ENCODE data around the gene RASAL2.

The RASAL2 gene

GRCh38 chr1:178408871-178409270, 315.0 kb downstream of the RASAL2 start:
- Mint-ChIP-seq H3K4me3 (no peak overlapping the region), H3K36me3 (ENCODE audit: low read depth) (peaks cover 3% of the 10 kb centered on the region), H3K27me3 (peaks cover 7% of the 10 kb centered on the region), H3K9me3 (peaks cover 13% of the 10 kb centered on the region), H3K4me1 (peaks cover 8% of the 10 kb centered on the region), H3K27ac (no peak overlapping the region)
- DNase-seq (no peak), ATAC-seq (no peak)

DNA sequence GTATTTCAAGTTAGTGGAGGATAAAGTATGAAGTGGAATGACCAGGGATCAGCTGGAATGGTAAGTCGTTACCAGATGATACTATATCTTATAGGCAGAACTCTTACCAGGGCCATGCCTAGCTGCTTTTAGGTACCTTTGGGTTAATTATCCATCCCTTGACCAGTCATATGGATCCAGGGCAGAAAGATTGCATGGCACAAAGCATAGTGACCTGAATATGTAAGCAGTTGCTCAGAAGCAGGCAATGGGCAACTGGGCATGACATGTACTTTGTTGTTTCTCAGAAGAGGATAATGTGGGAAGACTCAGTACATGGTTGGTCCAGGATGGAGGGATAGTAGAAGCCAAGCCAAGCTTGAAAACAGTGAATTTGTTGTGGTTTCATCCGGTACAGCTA, 315.6 kb downstream of the RASAL2 start:
- Mint-ChIP-seq H3K4me3 (no peak overlapping the region), H3K36me3 (ENCODE audit: low read depth) (peaks cover 3% of the 10 kb centered on the region), H3K4me1 (peaks cover 8% of the 10 kb centered on the region), H3K27ac (no peak overlapping the region), H3K9me3 (peaks cover 13% of the 10 kb centered on the region), H3K27me3 (peaks cover 7% of the 10 kb centered on the region)
- no peak for ATAC-seq
- no peak for DNase-seq

DNA sequence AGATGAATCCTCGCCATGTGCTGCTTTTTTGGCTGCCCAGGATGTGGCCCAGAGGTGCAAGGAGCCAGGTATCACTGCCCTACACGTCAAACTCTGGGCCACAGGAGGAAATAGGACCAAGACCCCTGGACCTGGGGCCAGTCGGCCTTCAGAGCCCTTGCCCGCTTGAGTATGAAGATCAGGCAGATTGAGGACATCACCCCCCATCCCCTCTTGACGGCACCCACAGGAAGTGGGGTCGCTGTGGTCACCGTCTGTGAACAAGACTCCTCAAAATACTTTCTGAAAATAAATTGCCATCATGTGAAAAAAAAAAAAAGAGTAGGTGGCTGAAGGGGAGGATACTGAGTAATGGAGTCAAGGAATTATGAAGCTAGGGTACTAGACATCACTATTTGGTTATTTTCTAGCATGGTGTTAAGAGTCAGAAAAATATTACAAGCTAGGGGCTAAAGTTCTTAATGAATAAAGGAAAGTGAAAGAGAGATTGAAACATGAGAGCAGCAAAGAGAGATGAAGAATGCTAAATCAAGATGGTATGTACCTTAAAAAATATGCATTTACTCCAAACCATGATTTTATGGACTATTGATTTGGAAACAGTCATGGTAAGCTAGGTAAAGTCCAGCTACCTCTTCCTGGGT, 318.0 kb downstream of the RASAL2 start:
- Mint-ChIP-seq H3K36me3 (ENCODE audit: low read depth) (peaks cover 3% of the 10 kb centered on the region), H3K27ac (no peak overlapping the region), H3K4me1 (peaks cover 8% of the 10 kb centered on the region), H3K27me3 (peaks cover 4% of the 10 kb centered on the region), H3K4me3 (no peak overlapping the region), H3K9me3 (peaks cover 9% of the 10 kb centered on the region)
- DNase-seq (no peak), ATAC-seq (no peak)

- Mint-ChIP-seq H3K4me3 (no peak overlapping the region), H3K27ac (no peak overlapping the region), H3K27me3 (peaks cover 4% of the 10 kb centered on the region), H3K9me3 (peaks cover 13% of the 10 kb centered on the region), H3K36me3 (ENCODE audit: low read depth) (peaks cover 3% of the 10 kb centered on the region), H3K4me1 (peaks cover 8% of the 10 kb centered on the region)
- DNase-seq (no peak), ATAC-seq (no peak)
These were observed 318.5 kb downstream of the RASAL2 start for GRCh38 chr1:178412400-178412770.

- ATAC-seq: no peak
- no peak for DNase-seq
- Mint-ChIP-seq H3K36me3 (ENCODE audit: low read depth) (no peaks in the 10 kb centered on the region), H3K9me3 (peaks cover 6% of the 10 kb centered on the region), H3K4me3 (no peak overlapping the region), H3K27me3 (no peaks in the 10 kb centered on the region), H3K27ac (no peak overlapping the region), H3K4me1 (peaks cover 2% of the 10 kb centered on the region)
These were observed 324.0 kb downstream of the RASAL2 start for GRCh38 chr1:178417858-178418257.

DNA sequence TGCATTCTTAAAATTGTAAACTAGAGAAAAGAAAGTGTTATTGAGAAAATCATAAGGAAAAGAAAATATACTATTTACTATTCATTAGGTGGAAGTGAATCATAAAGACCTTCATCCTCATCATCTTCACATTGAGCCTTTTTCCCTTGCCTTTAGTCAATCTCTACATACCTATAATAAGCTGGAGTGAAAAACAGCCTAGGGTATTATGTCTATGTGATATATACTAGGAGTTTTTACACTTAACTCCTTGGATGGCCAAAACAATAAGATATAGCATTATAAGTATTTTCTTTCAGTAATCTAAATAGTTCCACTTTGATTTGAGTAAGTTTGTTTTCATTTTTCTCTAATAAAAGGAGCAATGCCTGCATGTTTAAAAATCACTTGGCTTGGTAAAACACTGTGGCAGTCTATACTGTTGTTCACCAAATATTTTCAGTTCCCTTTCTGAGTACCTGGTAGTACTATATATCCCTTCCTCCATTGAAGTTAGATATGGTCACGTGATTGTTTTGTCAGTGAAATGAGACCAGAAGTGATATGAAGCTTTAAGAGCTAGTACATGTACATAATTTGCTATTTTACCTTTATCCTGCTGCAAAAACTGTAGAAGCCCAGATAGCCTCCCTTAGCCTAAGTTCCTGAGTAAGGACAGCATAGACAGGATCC, 324.5 kb downstream of the RASAL2 start:
- Mint-ChIP-seq H3K9me3 (peaks cover 6% of the 10 kb centered on the region), H3K4me3 (no peak overlapping the region), H3K4me1 (no peaks in the 10 kb centered on the region), H3K27me3 (peaks cover 4% of the 10 kb centered on the region), H3K36me3 (ENCODE audit: low read depth) (no peaks in the 10 kb centered on the region), H3K27ac (no peak overlapping the region)
- no peak for DNase-seq
- no peak for ATAC-seq

DNA sequence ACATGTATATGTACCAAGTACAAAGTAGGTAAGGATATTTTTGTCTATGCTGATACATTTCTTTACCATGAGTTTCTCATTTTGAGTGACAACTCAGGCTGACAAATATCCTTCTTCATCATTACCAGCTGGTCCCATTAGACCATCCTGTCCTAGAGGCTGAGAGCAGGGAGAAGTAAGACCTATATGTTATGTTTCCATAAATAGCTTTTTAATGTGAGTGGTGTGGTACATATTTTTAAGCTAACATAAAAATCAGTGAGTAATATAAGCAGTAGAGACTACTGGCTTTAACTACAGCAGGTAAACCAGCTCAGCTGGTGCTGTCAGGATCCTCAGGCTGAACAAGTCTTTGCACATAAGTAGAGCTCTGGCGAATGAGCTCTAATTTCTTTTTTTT, 340.5 kb downstream of the RASAL2 start:
- Mint-ChIP-seq H3K27ac (no peak overlapping the region), H3K36me3 (ENCODE audit: low read depth) (no peaks in the 10 kb centered on the region), H3K4me3 (no peak overlapping the region), H3K9me3 (no peaks in the 10 kb centered on the region), H3K27me3 (no peaks in the 10 kb centered on the region), H3K4me1 (no peaks in the 10 kb centered on the region)
- DNase-seq (no peak), ATAC-seq (no peak)

DNA sequence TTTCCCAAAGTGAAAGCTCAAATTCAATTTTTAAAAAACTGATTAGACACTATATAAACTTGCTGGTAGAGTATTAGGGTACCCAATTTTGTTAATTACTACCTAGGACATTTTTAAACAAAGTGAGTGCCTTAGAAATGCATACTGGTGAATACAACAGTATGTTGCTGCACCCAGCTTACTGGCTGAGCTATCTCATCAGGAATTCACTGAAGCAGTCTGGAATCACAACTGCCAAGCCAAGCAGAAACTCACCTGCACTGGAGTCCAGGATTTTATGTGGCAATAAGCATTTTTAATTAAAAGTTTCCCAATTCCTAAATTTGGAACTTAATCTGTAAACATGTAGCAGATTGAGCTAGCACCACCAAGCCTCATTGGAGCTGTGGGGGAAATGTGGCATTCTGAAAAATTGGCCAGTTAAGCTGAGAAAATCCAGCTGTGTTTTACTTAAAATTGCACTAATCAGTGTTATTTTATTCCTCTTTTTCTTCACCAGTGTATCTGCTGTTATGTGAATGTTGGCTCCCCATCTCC, 341.1 kb downstream of the RASAL2 start:
- Mint-ChIP-seq H3K4me1 (no peaks in the 10 kb centered on the region), H3K4me3 (no peak overlapping the region), H3K9me3 (no peaks in the 10 kb centered on the region), H3K27ac (no peak overlapping the region), H3K27me3 (no peaks in the 10 kb centered on the region), H3K36me3 (ENCODE audit: low read depth) (no peaks in the 10 kb centered on the region)
- no peak for DNase-seq
- ATAC-seq: no peak

DNA sequence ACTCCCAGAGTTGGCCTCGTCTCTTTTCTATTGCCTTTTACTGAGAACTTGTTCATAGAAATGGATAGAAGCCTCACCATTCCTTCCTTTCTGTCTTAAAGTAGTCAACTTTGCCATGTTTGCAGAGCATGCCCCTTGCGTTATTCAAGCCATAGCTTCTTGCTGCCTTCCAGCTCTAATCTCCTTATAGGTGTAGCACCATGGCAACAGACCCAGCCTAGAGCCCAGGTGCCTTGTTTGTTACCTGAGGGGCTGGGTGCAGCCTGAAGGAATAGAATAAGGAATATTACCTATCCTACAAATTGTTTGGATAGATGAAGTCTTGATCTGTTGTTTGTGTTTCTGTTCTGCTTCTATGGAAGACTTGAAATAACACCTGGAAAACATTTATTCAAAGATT, 343.0 kb downstream of the RASAL2 start:
- Mint-ChIP-seq H3K4me1 (no peaks in the 10 kb centered on the region), H3K9me3 (no peaks in the 10 kb centered on the region), H3K27me3 (no peaks in the 10 kb centered on the region), H3K36me3 (ENCODE audit: low read depth) (no peaks in the 10 kb centered on the region), H3K4me3 (no peak overlapping the region), H3K27ac (no peak overlapping the region)
- no peak for ATAC-seq
- no peak for DNase-seq

DNA sequence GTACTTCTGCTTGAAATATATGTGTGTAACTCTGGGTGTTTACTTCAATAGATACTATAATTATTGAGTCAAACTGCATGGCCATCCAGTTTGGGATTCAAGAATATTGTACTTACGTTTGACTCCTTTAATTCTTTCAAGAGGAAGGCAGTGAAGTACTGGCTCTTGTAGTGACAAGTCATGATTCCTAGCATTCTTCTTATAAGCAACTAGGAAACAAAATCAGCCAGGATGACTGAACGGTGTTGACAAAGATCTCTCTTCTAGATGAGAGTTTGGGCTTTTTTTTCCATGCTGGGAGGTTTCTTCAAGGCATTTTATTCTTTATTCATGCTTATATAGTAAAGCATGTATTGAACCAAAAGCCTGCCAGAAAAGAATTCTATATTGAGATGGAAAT, 344.5 kb downstream of the RASAL2 start:
- no peak for DNase-seq
- H3K27ac Mint-ChIP-seq: no peak overlapping the region
- no peak overlapping the region for H3K4me3 Mint-ChIP-seq
- H3K4me1 Mint-ChIP-seq: no peaks in the 10 kb centered on the region
- no peaks in the 10 kb centered on the region for H3K27me3 Mint-ChIP-seq
- H3K36me3 Mint-ChIP-seq (ENCODE audit: low read depth): no peaks in the 10 kb centered on the region
- no peaks in the 10 kb centered on the region for H3K9me3 Mint-ChIP-seq
- ATAC-seq: no peak

DNA sequence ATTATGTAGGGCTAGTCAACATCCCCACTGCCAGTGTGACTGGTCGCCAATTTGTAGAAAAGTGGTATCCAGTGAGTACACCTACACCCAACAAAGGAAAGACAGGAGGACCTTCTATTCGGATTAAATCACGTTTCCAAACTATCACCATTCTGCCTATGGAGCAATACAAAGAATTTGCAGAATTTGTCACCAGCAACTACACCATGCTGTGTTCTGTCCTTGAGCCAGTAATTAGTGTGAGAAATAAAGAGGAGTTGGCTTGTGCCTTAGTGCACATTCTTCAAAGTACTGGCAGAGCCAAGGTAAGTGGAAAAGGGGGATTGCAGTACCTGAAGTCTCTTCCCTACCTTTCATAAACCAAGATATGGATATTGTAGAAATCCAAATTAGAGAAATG, 349.0 kb downstream of the RASAL2 start:
- Mint-ChIP-seq H3K36me3 (ENCODE audit: low read depth) (no peaks in the 10 kb centered on the region), H3K9me3 (no peaks in the 10 kb centered on the region), H3K27ac (no peak overlapping the region), H3K4me1 (no peaks in the 10 kb centered on the region), H3K4me3 (no peak overlapping the region), H3K27me3 (no peaks in the 10 kb centered on the region)
- ATAC-seq (no peak), DNase-seq (no peak)

GRCh38 chr1:178450871-178451270, 357.0 kb downstream of the RASAL2 start:
- H3K36me3 Mint-ChIP-seq (ENCODE audit: low read depth): no peaks in the 10 kb centered on the region
- no peak for ATAC-seq

DNA sequence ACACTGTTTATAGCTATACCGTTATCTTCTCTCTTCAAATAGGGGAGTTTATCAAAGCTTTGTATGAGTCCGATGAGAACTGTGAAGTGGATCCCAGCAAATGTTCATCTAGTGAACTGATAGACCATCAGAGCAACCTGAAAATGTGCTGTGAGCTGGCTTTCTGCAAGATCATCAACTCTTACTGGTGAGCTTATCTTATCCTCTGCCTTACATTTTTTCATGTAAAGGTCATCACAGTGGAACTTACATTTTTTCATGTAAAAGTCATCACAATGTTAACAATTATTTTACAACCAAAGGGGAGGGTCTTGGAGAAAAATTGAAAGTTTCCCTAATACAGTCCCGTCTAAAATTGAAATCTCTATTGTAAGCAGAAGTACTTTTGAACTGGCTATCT, 357.6 kb downstream of the RASAL2 start:
- DNase-seq (no peak), ATAC-seq (no peak)
- no peaks in the 10 kb centered on the region for H3K4me1 Mint-ChIP-seq
- H3K9me3 Mint-ChIP-seq: no peaks in the 10 kb centered on the region
- H3K4me3 Mint-ChIP-seq: no peak overlapping the region
- no peaks in the 10 kb centered on the region for H3K36me3 Mint-ChIP-seq (ENCODE audit: low read depth)
- no peak overlapping the region for H3K27ac Mint-ChIP-seq
- H3K27me3 Mint-ChIP-seq: no peaks in the 10 kb centered on the region

More at GRCh38 chr1:178450871-178451270, 357.0 kb downstream of the RASAL2 start:
- no peaks in the 10 kb centered on the region for H3K27me3 Mint-ChIP-seq
- H3K27ac Mint-ChIP-seq: no peak overlapping the region
- H3K4me3 Mint-ChIP-seq: no peak overlapping the region
- no peak for DNase-seq
- H3K9me3 Mint-ChIP-seq: no peaks in the 10 kb centered on the region
- no peaks in the 10 kb centered on the region for H3K4me1 Mint-ChIP-seq

DNA sequence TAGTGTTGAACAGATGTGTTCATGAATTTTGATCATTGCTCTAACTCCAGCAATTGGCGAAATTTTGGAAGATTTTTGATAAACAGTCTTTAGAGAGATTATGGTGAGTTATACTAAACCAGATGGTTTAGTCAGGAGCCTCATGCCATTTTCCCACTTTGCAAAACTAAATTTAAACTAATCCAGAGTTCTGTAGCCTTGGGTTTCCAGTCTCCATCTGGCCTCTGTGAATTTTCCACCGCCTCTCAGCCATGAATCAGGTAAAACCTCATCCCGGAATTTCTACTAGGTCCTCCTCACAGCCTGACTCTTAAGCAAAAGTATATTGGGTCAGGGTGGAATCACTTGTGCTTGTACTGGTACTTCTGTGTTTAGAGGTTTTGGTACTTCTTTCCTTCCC, 358.1 kb downstream of the RASAL2 start:
- Mint-ChIP-seq H3K4me1 (no peaks in the 10 kb centered on the region), H3K4me3 (no peak overlapping the region), H3K36me3 (ENCODE audit: low read depth) (no peaks in the 10 kb centered on the region), H3K9me3 (no peaks in the 10 kb centered on the region), H3K27me3 (no peaks in the 10 kb centered on the region), H3K27ac (no peak overlapping the region)
- no peak for DNase-seq
- no peak for ATAC-seq

DNA sequence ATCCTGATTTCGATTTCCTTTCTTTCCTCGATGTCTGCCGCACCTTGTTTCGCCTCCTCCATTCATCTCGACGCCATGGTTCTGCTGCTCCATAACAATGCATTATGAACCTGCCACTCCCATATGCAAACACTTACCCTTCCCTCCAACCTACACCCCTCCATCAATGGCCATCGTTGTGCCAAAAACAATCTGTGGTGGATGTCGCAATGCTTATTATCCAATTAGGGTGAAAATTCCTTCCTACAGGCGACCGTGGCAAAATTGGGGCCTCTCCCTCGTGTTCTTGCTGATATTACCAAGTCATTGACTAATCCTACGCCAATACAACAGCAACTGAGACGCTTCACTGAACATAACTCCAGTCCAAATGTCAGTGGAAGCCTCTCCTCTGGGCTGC, 362.6 kb downstream of the RASAL2 start:
- no peak overlapping the region for H3K27ac Mint-ChIP-seq
- no peak for DNase-seq
- no peaks in the 10 kb centered on the region for H3K36me3 Mint-ChIP-seq (ENCODE audit: low read depth)

More for the DNA sequence above, 362.6 kb downstream of the RASAL2 start:
- Mint-ChIP-seq H3K4me1 (no peaks in the 10 kb centered on the region), H3K4me3 (no peak overlapping the region), H3K9me3 (no peaks in the 10 kb centered on the region), H3K27me3 (peaks cover 3% of the 10 kb centered on the region)
- no peak for ATAC-seq
